ENCODE data around the gene GPSM1.

Gene GPSM1

GRCh38 chr9:136297766-136298735 lies 29.3 kb upstream of the GPSM1 start:
- Histone ChIP-seq H3K36me3 (ENCODE audit: control insufficient read depth, insufficient read depth, low read length) (no peaks in the 10 kb centered on the region), H3K9me3 (ENCODE audit: control insufficient read depth, low read length) (no peaks in the 10 kb centered on the region), H3K4me1 (ENCODE audit: control insufficient read depth, insufficient read depth, low read length) (no peaks in the 10 kb centered on the region), H3K27me3 (ENCODE audit: control insufficient read depth, insufficient read depth, low read length, poor library complexity, severe bottlenecking) (no peaks in the 10 kb centered on the region), H3K4me3 (ENCODE audit: insufficient read depth, low read depth, low read length) (no peak overlapping the region), H3K27ac (ENCODE audit: insufficient read depth, low read depth, low read length, poor library complexity, severe bottlenecking) (no peak overlapping the region)
- WGBS, 2 experiments = 77 to 83% methylated on average over 26 of the region's 26 CpGs

DNA sequence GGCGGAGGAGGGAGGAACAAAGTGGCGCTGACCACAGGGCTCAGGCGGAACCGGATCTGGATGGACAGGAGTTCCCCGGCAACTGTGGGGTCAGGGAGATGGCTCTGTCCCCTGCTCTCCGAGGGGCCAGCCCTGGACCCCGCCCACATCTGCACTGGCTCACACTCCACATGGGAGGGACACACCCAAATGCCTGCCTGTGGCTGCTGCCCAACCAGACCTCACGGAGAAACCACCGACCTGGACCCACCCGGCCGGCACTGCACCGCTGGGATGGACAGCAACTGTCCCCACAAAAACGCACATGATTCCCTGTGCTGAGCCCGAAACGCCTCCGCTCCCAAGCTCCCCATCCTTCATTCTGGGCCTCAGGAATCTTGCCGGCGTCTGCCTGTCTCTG lies 28.2 kb upstream of the GPSM1 start:
- Histone ChIP-seq H3K4me1 (ENCODE audit: control insufficient read depth, insufficient read depth, low read length) (no peaks in the 10 kb centered on the region), H3K4me3 (ENCODE audit: insufficient read depth, low read depth, low read length) (no peak overlapping the region), H3K27ac (ENCODE audit: insufficient read depth, low read depth, low read length, poor library complexity, severe bottlenecking) (no peak overlapping the region), H3K36me3 (ENCODE audit: control insufficient read depth, insufficient read depth, low read length) (no peaks in the 10 kb centered on the region), H3K27me3 (ENCODE audit: control insufficient read depth, insufficient read depth, low read length, poor library complexity, severe bottlenecking) (no peaks in the 10 kb centered on the region), H3K9me3 (ENCODE audit: control insufficient read depth, low read length) (no peaks in the 10 kb centered on the region)
- 88 to 91% methylated on average over 18 of the region's 18 CpGs for WGBS, 2 experiments

DNA sequence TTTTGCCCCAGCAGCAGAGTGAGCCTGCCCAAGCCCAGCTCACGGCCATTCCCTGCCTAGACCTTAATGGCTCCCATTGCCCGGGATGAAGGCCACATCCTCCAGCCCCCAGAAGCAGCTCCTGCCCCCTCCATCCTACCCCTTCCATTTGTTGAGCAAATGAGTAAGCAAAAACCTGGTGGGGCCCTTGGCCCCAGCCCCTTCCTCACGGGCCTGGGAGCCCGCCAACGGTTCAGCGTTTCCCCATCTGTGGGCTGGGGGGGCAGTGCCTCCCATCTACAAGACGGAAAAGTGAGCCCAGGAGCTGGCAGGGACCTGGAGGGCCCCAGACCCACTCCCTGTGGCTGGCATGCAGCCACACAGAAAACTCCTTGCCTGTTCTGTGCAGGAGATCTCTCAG lies 27.8 kb upstream of the GPSM1 start:
- H3K36me3 ChIP-seq (ENCODE audit: control insufficient read depth, insufficient read depth, low read length) = no peaks in the 10 kb centered on the region
- H3K4me3 ChIP-seq (ENCODE audit: insufficient read depth, low read depth, low read length) = no peak overlapping the region
- H3K4me1 ChIP-seq (ENCODE audit: control insufficient read depth, insufficient read depth, low read length) = no peaks in the 10 kb centered on the region
- no peaks in the 10 kb centered on the region for H3K27me3 ChIP-seq (ENCODE audit: control insufficient read depth, insufficient read depth, low read length, poor library complexity, severe bottlenecking)
- 81 to 86% methylated on average over 7 of the region's 7 CpGs for WGBS, 2 experiments
- H3K27ac ChIP-seq (ENCODE audit: insufficient read depth, low read depth, low read length, poor library complexity, severe bottlenecking) = no peak overlapping the region
- no peaks in the 10 kb centered on the region for H3K9me3 ChIP-seq (ENCODE audit: control insufficient read depth, low read length)

- H3K9me3 ChIP-seq (ENCODE audit: control insufficient read depth, low read length) = no peaks in the 10 kb centered on the region
- H3K27ac ChIP-seq (ENCODE audit: insufficient read depth, low read depth, low read length, poor library complexity, severe bottlenecking) = no peak overlapping the region
- no peaks in the 10 kb centered on the region for H3K4me1 ChIP-seq (ENCODE audit: control insufficient read depth, insufficient read depth, low read length)
- 94 to 95% methylated on average over 14 of the region's 14 CpGs for WGBS, 2 experiments
- no peak overlapping the region for H3K4me3 ChIP-seq (ENCODE audit: insufficient read depth, low read depth, low read length)
- no peaks in the 10 kb centered on the region for H3K27me3 ChIP-seq (ENCODE audit: control insufficient read depth, insufficient read depth, low read length, poor library complexity, severe bottlenecking)
- no peaks in the 10 kb centered on the region for H3K36me3 ChIP-seq (ENCODE audit: control insufficient read depth, insufficient read depth, low read length)
Observed at GRCh38 chr9:136300016-136300545, 27.3 kb upstream of the GPSM1 start.

DNA sequence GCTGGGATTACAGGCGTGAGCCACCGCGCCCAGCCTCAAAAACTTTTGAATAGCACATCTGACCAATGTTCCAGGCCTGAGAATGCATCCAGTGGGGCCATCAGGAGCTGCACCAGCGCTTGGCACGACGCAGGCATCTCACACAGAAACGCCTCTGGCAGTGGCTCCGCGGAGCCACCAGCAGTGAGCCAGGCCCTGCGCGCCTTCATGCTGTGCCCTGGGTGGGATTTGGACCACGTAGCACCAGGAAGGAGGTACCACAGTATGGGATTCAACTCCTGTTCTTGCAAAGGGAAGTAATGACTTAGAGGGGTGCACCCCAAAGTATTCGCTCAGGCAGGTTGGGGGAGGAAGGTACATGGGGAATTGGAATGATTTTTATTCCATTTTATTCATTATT lies 26.5 kb upstream of the GPSM1 start:
- H3K27ac ChIP-seq (ENCODE audit: insufficient read depth, low read depth, low read length, poor library complexity, severe bottlenecking) = no peak overlapping the region
- H3K36me3 ChIP-seq (ENCODE audit: control insufficient read depth, insufficient read depth, low read length) = no peaks in the 10 kb centered on the region
- WGBS, 2 experiments = 96% methylated on average over 12 to 13 of the region's 13 CpGs
- H3K4me3 ChIP-seq (ENCODE audit: insufficient read depth, low read depth, low read length) = no peak overlapping the region
- no peaks in the 10 kb centered on the region for H3K27me3 ChIP-seq (ENCODE audit: control insufficient read depth, insufficient read depth, low read length, poor library complexity, severe bottlenecking)
- no peaks in the 10 kb centered on the region for H3K4me1 ChIP-seq (ENCODE audit: control insufficient read depth, insufficient read depth, low read length)
- H3K9me3 ChIP-seq (ENCODE audit: control insufficient read depth, low read length) = no peaks in the 10 kb centered on the region

DNA sequence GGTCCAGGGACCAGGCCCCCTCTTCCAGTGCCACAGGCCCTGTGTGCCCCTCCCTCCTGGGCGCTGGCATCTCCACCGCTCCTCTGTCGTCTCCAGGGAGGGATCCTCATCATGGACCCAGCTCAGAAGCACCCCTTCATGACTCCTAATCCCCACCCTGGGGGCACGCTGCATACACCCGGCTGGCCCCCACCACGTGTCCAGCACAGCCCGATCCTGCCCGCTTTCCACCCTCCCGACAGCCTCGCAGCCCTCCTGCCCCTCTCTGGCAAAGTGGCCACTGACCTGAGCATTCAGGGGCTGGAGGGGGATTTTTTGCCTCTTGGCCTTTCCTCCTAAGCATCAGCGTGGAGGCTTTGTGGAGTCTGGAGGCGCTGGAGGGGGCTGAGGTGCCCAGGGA lies 24.8 kb upstream of the GPSM1 start:
- Histone ChIP-seq H3K27ac (ENCODE audit: insufficient read depth, low read depth, low read length, poor library complexity, severe bottlenecking) (no peak overlapping the region), H3K27me3 (ENCODE audit: control insufficient read depth, insufficient read depth, low read length, poor library complexity, severe bottlenecking) (no peaks in the 10 kb centered on the region), H3K9me3 (ENCODE audit: control insufficient read depth, low read length) (no peaks in the 10 kb centered on the region), H3K4me1 (ENCODE audit: control insufficient read depth, insufficient read depth, low read length) (no peaks in the 10 kb centered on the region), H3K36me3 (ENCODE audit: control insufficient read depth, insufficient read depth, low read length) (no peaks in the 10 kb centered on the region), H3K4me3 (ENCODE audit: insufficient read depth, low read depth, low read length) (no peak overlapping the region)
- WGBS, 2 experiments = 93 to 96% methylated on average over 12 of the region's 12 CpGs

DNA sequence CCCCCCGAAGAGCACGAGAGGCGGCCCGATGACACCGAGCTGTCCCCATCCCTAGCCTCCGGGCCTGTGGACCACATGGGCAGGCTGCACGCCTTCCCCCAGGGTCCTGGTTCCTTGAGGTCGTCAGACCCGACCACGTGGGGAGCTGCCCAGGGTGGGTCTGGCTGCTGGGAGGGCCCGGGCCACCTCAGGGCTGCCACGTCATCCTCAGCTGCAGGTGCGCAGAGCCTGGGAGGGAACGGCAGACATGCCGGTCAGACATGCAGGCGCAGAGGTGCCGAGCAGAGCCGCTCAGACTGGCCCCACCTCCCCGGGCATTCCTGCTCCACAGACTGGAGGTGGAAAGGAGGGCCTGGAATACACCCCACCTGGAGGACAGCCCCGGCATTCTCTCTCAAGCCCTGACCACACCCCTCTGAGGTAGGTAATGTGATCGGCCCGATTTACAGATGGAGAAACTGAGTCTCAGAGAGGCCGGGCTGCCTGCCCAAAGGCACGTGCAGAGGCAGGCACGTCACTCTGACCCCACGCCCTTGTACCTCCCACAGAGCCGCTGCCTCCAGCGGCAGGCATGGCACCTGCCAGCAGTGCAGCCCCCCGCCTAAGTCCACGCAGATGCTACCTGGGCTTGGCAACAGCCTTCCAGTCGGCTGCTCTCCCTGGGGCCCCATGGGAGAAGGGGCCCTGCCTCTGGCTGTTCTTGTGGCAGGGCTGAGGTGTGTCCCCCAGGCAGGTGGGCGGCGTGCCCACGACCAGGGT lies 24.1 kb upstream of the GPSM1 start:
- Histone ChIP-seq H3K9me3 (ENCODE audit: control insufficient read depth, low read length) (no peaks in the 10 kb centered on the region), H3K4me3 (ENCODE audit: insufficient read depth, low read depth, low read length) (no peak overlapping the region), H3K27ac (ENCODE audit: insufficient read depth, low read depth, low read length, poor library complexity, severe bottlenecking) (no peak overlapping the region), H3K4me1 (ENCODE audit: control insufficient read depth, insufficient read depth, low read length) (no peaks in the 10 kb centered on the region), H3K27me3 (ENCODE audit: control insufficient read depth, insufficient read depth, low read length, poor library complexity, severe bottlenecking) (no peaks in the 10 kb centered on the region), H3K36me3 (ENCODE audit: control insufficient read depth, insufficient read depth, low read length) (no peaks in the 10 kb centered on the region)
- 91 to 92% methylated on average over 34 of the region's 34 CpGs for WGBS, 2 experiments

GRCh38 chr9:136303825-136304416 lies 23.4 kb upstream of the GPSM1 start, which contains the start of gene CCDC187:
TSS of gene CCDC187 (minus strand) at chr9:136304094. CDS start at chr9:136303830, 264 bp downstream.
- H3K36me3 ChIP-seq (ENCODE audit: control insufficient read depth, insufficient read depth, low read length) = no peaks in the 10 kb centered on the region
- no peak within 1 kb of the TSS for H3K27ac ChIP-seq (ENCODE audit: insufficient read depth, low read depth, low read length, poor library complexity, severe bottlenecking)
- no peak within 1 kb of the TSS for H3K4me3 ChIP-seq (ENCODE audit: insufficient read depth, low read depth, low read length)
- H3K9me3 ChIP-seq (ENCODE audit: control insufficient read depth, low read length) = no peaks in the 10 kb centered on the region
- 89 to 92% methylated on average over 22 of the region's 22 CpGs for WGBS, 2 experiments
- H3K4me1 ChIP-seq (ENCODE audit: control insufficient read depth, insufficient read depth, low read length) = no peaks in the 10 kb centered on the region
- no peaks in the 10 kb centered on the region for H3K27me3 ChIP-seq (ENCODE audit: control insufficient read depth, insufficient read depth, low read length, poor library complexity, severe bottlenecking)

DNA sequence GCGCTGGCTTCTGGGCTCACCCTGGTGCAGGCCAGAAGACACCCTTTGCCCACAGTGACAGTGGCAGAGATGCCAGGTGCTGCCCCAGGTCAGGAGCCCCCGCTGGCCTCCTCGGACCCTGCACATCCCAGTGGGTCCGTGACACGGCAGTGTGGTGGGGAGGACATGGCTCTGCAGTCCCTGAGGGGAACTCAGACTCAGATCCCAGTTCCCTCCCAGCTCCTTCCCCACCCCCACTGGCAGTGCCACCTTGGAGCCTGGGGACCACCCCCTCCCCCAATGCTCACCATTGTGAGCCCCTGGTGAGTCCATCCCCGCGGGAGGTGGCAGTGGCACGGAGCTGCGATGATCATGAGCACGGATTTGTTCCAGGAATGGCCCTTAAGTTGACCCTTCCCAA lies 22.9 kb upstream of the GPSM1 start:
- H3K9me3 ChIP-seq (ENCODE audit: control insufficient read depth, low read length) = no peaks in the 10 kb centered on the region
- H3K4me1 ChIP-seq (ENCODE audit: control insufficient read depth, insufficient read depth, low read length) = no peaks in the 10 kb centered on the region
- no peaks in the 10 kb centered on the region for H3K27me3 ChIP-seq (ENCODE audit: control insufficient read depth, insufficient read depth, low read length, poor library complexity, severe bottlenecking)
- no peaks in the 10 kb centered on the region for H3K36me3 ChIP-seq (ENCODE audit: control insufficient read depth, insufficient read depth, low read length)
- H3K4me3 ChIP-seq (ENCODE audit: insufficient read depth, low read depth, low read length) = no peak overlapping the region
- 94 to 95% methylated on average over 10 of the region's 10 CpGs for WGBS, 2 experiments
- no peak overlapping the region for H3K27ac ChIP-seq (ENCODE audit: insufficient read depth, low read depth, low read length, poor library complexity, severe bottlenecking)

- H3K4me1 ChIP-seq (ENCODE audit: control insufficient read depth, insufficient read depth, low read length) = no peaks in the 10 kb centered on the region
- no peak overlapping the region for H3K27ac ChIP-seq (ENCODE audit: insufficient read depth, low read depth, low read length, poor library complexity, severe bottlenecking)
- 91 to 93% methylated on average over 13 of the region's 13 CpGs for WGBS, 2 experiments
- no peaks in the 10 kb centered on the region for H3K27me3 ChIP-seq (ENCODE audit: control insufficient read depth, insufficient read depth, low read length, poor library complexity, severe bottlenecking)
- no peaks in the 10 kb centered on the region for H3K9me3 ChIP-seq (ENCODE audit: control insufficient read depth, low read length)
- H3K36me3 ChIP-seq (ENCODE audit: control insufficient read depth, insufficient read depth, low read length) = no peaks in the 10 kb centered on the region
- H3K4me3 ChIP-seq (ENCODE audit: insufficient read depth, low read depth, low read length) = no peak overlapping the region
Observed at GRCh38 chr9:136304981-136305380, 22.4 kb upstream of the GPSM1 start.

Data from ectodermal cell (in vitro differentiated cells).